ENCODE results near the gene BCAP29. TPM values are rescaled to one million over a fixed set of nuclear protein-coding genes. Genes with fewer than 3 reads are reported as not detected.

BCAP29 gene
- polyA plus RNA-seq, 1 experiment = 20.3 TPM

DNA sequence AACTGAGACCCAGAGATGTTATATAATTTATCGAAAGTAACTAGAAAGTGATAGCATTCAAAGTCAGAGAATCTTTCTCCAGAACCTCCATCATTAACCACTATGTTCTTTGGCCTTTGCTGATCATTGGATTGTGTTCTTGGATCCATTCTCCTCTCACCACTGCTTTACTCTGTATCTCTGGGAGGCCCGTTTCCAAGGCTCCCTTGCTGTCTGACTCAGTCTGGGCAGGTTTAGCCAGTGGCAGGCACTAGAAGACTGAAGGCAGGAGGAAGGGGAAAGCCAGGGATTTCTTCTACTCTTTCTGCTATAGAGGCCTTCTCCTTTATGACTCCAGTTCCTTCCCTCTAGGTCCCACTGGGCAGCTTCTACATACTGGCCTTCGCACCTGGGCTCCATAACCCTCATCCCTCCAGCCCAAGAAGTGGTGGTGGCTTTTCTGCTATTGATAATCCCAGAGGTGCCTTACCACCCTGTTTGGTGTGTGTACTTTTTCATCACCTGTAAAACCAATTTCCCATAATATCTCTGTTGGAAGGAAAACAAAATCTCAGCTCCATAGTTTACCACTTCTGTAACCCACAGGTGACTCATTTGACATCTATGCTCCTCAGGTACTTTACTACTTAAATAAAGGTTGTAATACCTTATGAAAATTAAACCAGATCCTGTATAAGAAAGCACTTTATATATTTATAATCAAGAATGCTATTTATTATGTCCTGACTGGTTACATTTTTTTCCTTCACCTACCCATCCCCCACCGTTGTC lies 36.0 kb downstream of the BCAP29 start:
- H3K36me3 ChIP-seq (ENCODE audit: control insufficient read depth, insufficient read depth, low read length) = no peaks in the 10 kb centered on the region; the same call in 1 of the 2 replicates
- TF ChIP-seq, protein P1, sequence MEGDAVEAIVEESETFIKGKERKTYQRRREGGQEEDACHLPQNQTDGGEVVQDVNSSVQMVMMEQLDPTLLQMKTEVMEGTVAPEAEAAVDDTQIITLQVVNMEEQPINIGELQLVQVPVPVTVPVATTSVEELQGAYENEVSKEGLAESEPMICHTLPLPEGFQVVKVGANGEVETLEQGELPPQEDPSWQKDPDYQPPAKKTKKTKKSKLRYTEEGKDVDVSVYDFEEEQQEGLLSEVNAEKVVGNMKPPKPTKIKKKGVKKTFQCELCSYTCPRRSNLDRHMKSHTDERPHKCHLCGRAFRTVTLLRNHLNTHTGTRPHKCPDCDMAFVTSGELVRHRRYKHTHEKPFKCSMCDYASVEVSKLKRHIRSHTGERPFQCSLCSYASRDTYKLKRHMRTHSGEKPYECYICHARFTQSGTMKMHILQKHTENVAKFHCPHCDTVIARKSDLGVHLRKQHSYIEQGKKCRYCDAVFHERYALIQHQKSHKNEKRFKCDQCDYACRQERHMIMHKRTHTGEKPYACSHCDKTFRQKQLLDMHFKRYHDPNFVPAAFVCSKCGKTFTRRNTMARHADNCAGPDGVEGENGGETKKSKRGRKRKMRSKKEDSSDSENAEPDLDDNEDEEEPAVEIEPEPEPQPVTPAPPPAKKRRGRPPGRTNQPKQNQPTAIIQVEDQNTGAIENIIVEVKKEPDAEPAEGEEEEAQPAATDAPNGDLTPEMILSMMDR (IDR thresholded peaks at IDR 0.05; ENCODE audit: insufficient read depth, low read depth, low read length) = no peak
- POLR2A ChIA-PET = no interaction called here
- DNase-seq (ENCODE audit: low read depth) = no peak
- CTCF ChIA-PET = no interaction called here
- no peak overlapping the region for H3K4me3 ChIP-seq (ENCODE audit: low read depth, low read length)
- H3K27me3 ChIP-seq (ENCODE audit: control insufficient read depth, insufficient read depth, low read length) = no peaks in the 10 kb centered on the region

DNA sequence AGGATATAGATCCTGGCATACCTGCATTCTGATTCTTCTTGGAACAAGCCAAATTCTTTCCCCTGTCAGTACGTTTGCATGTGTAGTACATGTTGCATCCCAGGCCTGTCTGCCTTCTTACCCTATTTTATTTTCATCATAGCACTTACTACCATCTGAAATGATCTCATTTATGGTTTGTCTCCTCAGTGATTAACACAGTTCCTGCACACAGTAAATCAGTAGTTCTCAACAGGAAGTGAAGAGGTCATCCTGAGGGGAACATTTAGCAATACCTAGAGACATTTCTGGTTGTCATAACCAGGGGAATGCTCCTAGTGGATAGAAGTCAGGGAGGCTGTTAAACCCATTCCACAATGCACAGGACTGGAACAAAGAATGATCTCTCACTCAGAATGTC lies 42.4 kb downstream of the BCAP29 start:
- peak; percentile 68 for DNase-seq (ENCODE audit: low read depth)
- ChIA-PET POLR2A (no interaction called here), CTCF (no interaction called here)
- H3K27me3 ChIP-seq (ENCODE audit: control insufficient read depth, insufficient read depth, low read length) = no peaks in the 10 kb centered on the region
- no peak overlapping the region for H3K4me3 ChIP-seq (ENCODE audit: low read depth, low read length)
- H3K36me3 ChIP-seq (ENCODE audit: control insufficient read depth, insufficient read depth, low read length) = no peaks in the 10 kb centered on the region; the same call in 1 of the 2 replicates
- TF ChIP-seq, protein P1 (IDR thresholded peaks at IDR 0.05; ENCODE audit: insufficient read depth, low read depth, low read length) = no peak

DNA sequence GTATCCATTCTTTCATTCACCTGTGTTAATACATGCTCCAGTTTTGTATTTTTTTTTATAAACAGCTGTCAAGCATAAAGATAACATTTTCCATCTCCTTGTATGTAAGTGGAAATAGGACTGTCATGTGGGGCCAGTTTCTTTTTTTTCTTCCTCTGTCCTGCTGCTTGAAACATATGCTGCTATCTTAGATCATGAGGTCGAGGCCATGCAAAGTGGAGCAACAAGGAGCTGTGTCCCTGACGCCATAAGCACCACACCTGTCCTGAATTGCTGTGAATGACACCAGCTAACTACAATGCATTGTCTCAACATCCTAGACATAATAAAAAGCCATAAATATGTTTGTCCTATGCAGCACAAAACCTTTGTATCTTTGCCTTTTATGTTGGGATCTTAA lies 42.8 kb downstream of the BCAP29 start:
- ChIA-PET CTCF (interaction anchor here (0.7 to 0.9 kb wide), 2 partner anchors 19 to 23 kb away, joined by 3 to 4 read pairs; no protein-coding TSS in a partner anchor), POLR2A (no interaction called here)
- DNase-seq (ENCODE audit: low read depth) = no peak
- TF ChIP-seq, protein P1 (IDR thresholded peaks at IDR 0.05; ENCODE audit: insufficient read depth, low read depth, low read length) = no peak
- Histone ChIP-seq H3K27me3 (ENCODE audit: control insufficient read depth, insufficient read depth, low read length) (no peaks in the 10 kb centered on the region), H3K36me3 (ENCODE audit: control insufficient read depth, insufficient read depth, low read length) (no peaks in the 10 kb centered on the region; the same call in 1 of the 2 replicates), H3K4me3 (ENCODE audit: low read depth, low read length) (no peak overlapping the region)

DNA sequence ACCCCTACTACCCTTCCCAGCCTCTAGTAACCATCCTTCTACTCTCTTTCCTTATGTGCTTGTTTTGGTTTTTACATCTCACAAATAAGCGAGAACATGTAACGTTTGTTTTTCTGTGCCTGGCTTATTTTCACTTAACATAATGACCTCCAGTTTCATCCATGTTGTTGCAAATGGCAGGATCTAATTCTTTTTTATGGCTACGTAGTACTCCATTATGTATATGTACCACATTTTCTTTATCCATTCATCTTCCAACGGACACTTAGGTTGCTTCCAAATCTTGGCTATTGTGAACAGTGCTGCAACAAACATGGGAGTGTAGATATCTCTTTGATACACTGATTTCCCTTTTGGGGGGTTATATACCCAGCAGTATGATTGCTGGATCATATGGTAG lies 47.0 kb downstream of the BCAP29 start:
- TF ChIP-seq, protein P1 (IDR thresholded peaks at IDR 0.05; ENCODE audit: insufficient read depth, low read depth, low read length) = no peak
- DNase-seq (ENCODE audit: low read depth) = no peak
- POLR2A ChIA-PET = no interaction called here
- Histone ChIP-seq H3K4me3 (ENCODE audit: low read depth, low read length) (no peak overlapping the region), H3K36me3 (ENCODE audit: control insufficient read depth, insufficient read depth, low read length) (peaks cover 3% of the 10 kb centered on the region; the same call in 1 of the 2 replicates), H3K27me3 (ENCODE audit: control insufficient read depth, insufficient read depth, low read length) (no peaks in the 10 kb centered on the region)
- CTCF ChIA-PET = no interaction called here

DNA sequence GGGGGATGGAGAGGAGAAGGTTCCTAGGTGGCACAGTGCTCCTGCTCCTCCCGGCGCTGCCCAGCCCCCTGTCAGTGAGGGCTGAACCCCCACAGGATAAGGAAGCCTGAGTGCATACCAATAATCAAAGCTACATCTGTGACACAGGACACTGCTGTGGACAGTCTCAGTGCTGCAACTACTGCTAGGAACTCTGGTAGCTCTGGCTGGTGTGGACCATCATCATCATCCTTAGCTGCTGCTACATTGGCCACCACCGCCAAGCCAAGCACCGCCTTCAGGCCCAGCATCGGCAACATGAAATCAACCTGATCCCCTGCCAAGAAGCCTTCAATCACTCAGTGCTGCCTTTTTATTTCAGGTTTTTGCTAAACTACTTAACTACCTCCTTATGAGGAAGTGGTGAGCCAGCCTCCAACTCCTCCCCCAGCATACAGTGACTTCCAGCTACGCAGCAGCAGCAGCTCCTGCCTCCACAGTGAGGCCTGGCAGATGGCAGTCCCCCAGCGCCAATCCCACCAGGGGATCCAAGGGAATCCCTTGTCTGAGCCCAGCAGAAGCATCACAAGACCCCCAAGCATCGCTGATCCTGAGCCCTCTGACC lies 48.5 kb downstream of the BCAP29 start:
- H3K36me3 ChIP-seq (ENCODE audit: control insufficient read depth, insufficient read depth, low read length) = peaks cover 3% of the 10 kb centered on the region; the same call in 1 of the 2 replicates
- TF ChIP-seq, protein P1 (IDR thresholded peaks at IDR 0.05; ENCODE audit: insufficient read depth, low read depth, low read length) = no peak
- ChIA-PET CTCF (no interaction called here), POLR2A (no interaction called here)
- no peaks in the 10 kb centered on the region for H3K27me3 ChIP-seq (ENCODE audit: control insufficient read depth, insufficient read depth, low read length)
- H3K4me3 ChIP-seq (ENCODE audit: low read depth, low read length) = no peak overlapping the region
- no peak for DNase-seq (ENCODE audit: low read depth)

Measured in BJ (cell line).